HEK293 (cell line): Measurements from ENCODE around the gene LAYN.

Experiments
- GLI2 ChIP-seq: fragments of 450-650 bp; formaldehyde crosslinking; IDR thresholded peaks from 2 replicates; pipeline ENCODE4; 2017; ENCODE audit warnings: missing biosample characterization, missing genetic modification characterization, low read depth, borderline replicate concordance
- GLI4 ChIP-seq: fragments of 450-650 bp; formaldehyde crosslinking; IDR thresholded peaks from 2 replicates; pipeline ENCODE4 v1.5.1; 2016; ENCODE audit warnings: missing biosample characterization, missing genetic modification characterization
- HOXC10 ChIP-seq: sonication (generic); formaldehyde crosslinking; IDR thresholded peaks from 2 replicates; pipeline ENCODE4 v1.8.1; 2023; ENCODE audit warnings: mild to moderate bottlenecking, missing genetic modification reagents
- KLF16 ChIP-seq: fragments of 450-650 bp; formaldehyde crosslinking; IDR thresholded peaks from 2 replicates; pipeline ENCODE4 v1.5.1; 2017; ENCODE audit warnings: missing biosample characterization, missing genetic modification characterization
- OVOL3 ChIP-seq: fragments of 450-650 bp; formaldehyde crosslinking; IDR thresholded peaks from 2 replicates; pipeline ENCODE4 v1.5.1; 2016; ENCODE audit warnings: missing biosample characterization, missing genetic modification characterization
- RBAK ChIP-seq: fragments of 450-650 bp; formaldehyde crosslinking; IDR thresholded peaks from 2 replicates; pipeline ENCODE4 v1.5.1; 2016; ENCODE audit warnings: missing biosample characterization, missing genetic modification characterization
- ZBTB20 ChIP-seq: fragments of 450-650 bp; formaldehyde crosslinking; IDR thresholded peaks from 2 replicates; pipeline ENCODE4 v1.5.1; 2016; ENCODE audit warnings: missing biosample characterization, missing genetic modification characterization
- ZBTB8A ChIP-seq: fragments of 450-650 bp; formaldehyde crosslinking; IDR thresholded peaks from 2 replicates; pipeline ENCODE4 v1.5.1; 2016; ENCODE audit warnings: missing biosample characterization, missing genetic modification characterization
- ZNF157 ChIP-seq: fragments of 450-650 bp; formaldehyde crosslinking; IDR thresholded peaks from 2 replicates; pipeline ENCODE4 v1.5.1; 2016; ENCODE audit warnings: missing biosample characterization, missing genetic modification characterization
- ZNF202 ChIP-seq: fragments of 450-650 bp; formaldehyde crosslinking; IDR thresholded peaks from 2 replicates; pipeline ENCODE4 v1.5.1; 2016; ENCODE audit warnings: missing biosample characterization, missing genetic modification characterization, borderline replicate concordance
- ZNF24 ChIP-seq: fragments of 450-650 bp; formaldehyde crosslinking; IDR thresholded peaks from 2 replicates; pipeline ENCODE4 v1.5.1; 2016; ENCODE audit warnings: missing biosample characterization, missing genetic modification characterization
- ZNF26 ChIP-seq: fragments of 450-650 bp; formaldehyde crosslinking; IDR thresholded peaks from 2 replicates; pipeline ENCODE4 v1.5.1; 2016; ENCODE audit warnings: missing biosample characterization, missing genetic modification characterization
- ZNF274 ChIP-seq, 2 experiments: fragments of 200-500 bp in 1 of 2; fragments of 450-650 bp in 1 of 2; sonication (Bioruptor generic) in 1 of 2; formaldehyde crosslinking in 1 of 2; IDR thresholded peaks; 2 replicates each; pipeline versions ENCODE4 v1.5.1 to v1.6.1; 2014 to 2016; ENCODE audit warnings: borderline replicate concordance in 1 of 2, inconsistent platforms in 1 of 2, low read length in 1 of 2, missing biosample characterization in 1 of 2, missing genetic modification characterization in 1 of 2
- ZNF280D ChIP-seq: fragments of 450-650 bp; formaldehyde crosslinking; IDR thresholded peaks from 2 replicates; pipeline ENCODE4 v1.5.1; 2016; ENCODE audit warnings: missing biosample characterization, missing genetic modification characterization
- ZNF366 ChIP-seq: fragments of 450-650 bp; formaldehyde crosslinking; conservative IDR thresholded peaks from 2 replicates; pipeline ENCODE4 v1.5.1; 2016; ENCODE audit warnings: missing biosample characterization, missing genetic modification characterization
- ZNF426 ChIP-seq: fragments of 450-650 bp; formaldehyde crosslinking; IDR thresholded peaks from 2 replicates; pipeline ENCODE4 v1.5.1; 2017; ENCODE audit warnings: missing biosample characterization, missing genetic modification characterization, mild to moderate bottlenecking, inconsistent platforms, moderate library complexity
- ZNF48 ChIP-seq: fragments of 450-650 bp; formaldehyde crosslinking; IDR thresholded peaks from 2 replicates; pipeline ENCODE4 v1.5.1; 2016; ENCODE audit warnings: missing biosample characterization, missing genetic modification characterization
- ZNF529 ChIP-seq: fragments of 450-650 bp; formaldehyde crosslinking; IDR thresholded peaks from 2 replicates; pipeline ENCODE4 v1.5.1; 2017; ENCODE audit warnings: missing genetic modification characterization, missing biosample characterization; ENCODE audit not compliant: insufficient replicate concordance
- ZNF544 ChIP-seq: fragments of 450-650 bp; formaldehyde crosslinking; IDR thresholded peaks from 2 replicates; pipeline ENCODE4 v1.5.0; 2017; ENCODE audit warnings: missing biosample characterization, missing genetic modification characterization
- ZNF585B ChIP-seq: fragments of 450-650 bp; formaldehyde crosslinking; IDR thresholded peaks from 2 replicates; pipeline ENCODE4 v1.5.1; 2016; ENCODE audit warnings: missing biosample characterization, missing genetic modification characterization
- ZNF626 ChIP-seq: fragments of 450-650 bp; sonication (Bioruptor Pico); formaldehyde crosslinking; IDR thresholded peaks from 2 replicates; pipeline ENCODE4 v1.5.1; 2018; ENCODE audit warnings: missing biosample characterization, missing genetic modification characterization, inconsistent platforms
- ZNF639 ChIP-seq: fragments of 450-650 bp; formaldehyde crosslinking; IDR thresholded peaks from 2 replicates; pipeline ENCODE4 v1.5.1; 2016; ENCODE audit warnings: missing biosample characterization, missing genetic modification characterization
- ZNF704 ChIP-seq: fragments of 450-650 bp; formaldehyde crosslinking; IDR thresholded peaks from 2 replicates; pipeline ENCODE4 v1.5.1; 2016; ENCODE audit warnings: missing biosample characterization, missing genetic modification characterization
- ZNF707 ChIP-seq: fragments of 450-650 bp; formaldehyde crosslinking; IDR thresholded peaks from 2 replicates; pipeline ENCODE4 v1.5.1; 2016; ENCODE audit warnings: missing biosample characterization, missing genetic modification characterization
- ZNF777 ChIP-seq: fragments of 450-650 bp; formaldehyde crosslinking; IDR thresholded peaks from 2 replicates; pipeline ENCODE4 v1.5.1; 2017; ENCODE audit warnings: missing biosample characterization, missing genetic modification characterization, borderline replicate concordance
- ZNF785 ChIP-seq: fragments of 450-650 bp; formaldehyde crosslinking; IDR thresholded peaks from 2 replicates; pipeline ENCODE4 v1.5.1; 2016; ENCODE audit warnings: missing biosample characterization, missing genetic modification characterization
- ZNF837 ChIP-seq: fragments of 450-650 bp; formaldehyde crosslinking; IDR thresholded peaks from 2 replicates; pipeline ENCODE4 v1.5.1; 2016; ENCODE audit warnings: missing biosample characterization, missing genetic modification characterization
- TF ChIP-seq, protein P1 (sequence below): fragments of 450-650 bp; formaldehyde crosslinking; IDR thresholded peaks from 2 replicates; pipeline ENCODE4 v1.5.1; 2016; ENCODE audit warnings: missing biosample characterization, missing genetic modification characterization
- TF ChIP-seq, protein P2 (sequence below): fragments of 450-650 bp; formaldehyde crosslinking; IDR thresholded peaks from 2 replicates; pipeline ENCODE4 v1.5.1; 2016; ENCODE audit warnings: missing biosample characterization, missing genetic modification characterization

Gene LAYN

DNA sequence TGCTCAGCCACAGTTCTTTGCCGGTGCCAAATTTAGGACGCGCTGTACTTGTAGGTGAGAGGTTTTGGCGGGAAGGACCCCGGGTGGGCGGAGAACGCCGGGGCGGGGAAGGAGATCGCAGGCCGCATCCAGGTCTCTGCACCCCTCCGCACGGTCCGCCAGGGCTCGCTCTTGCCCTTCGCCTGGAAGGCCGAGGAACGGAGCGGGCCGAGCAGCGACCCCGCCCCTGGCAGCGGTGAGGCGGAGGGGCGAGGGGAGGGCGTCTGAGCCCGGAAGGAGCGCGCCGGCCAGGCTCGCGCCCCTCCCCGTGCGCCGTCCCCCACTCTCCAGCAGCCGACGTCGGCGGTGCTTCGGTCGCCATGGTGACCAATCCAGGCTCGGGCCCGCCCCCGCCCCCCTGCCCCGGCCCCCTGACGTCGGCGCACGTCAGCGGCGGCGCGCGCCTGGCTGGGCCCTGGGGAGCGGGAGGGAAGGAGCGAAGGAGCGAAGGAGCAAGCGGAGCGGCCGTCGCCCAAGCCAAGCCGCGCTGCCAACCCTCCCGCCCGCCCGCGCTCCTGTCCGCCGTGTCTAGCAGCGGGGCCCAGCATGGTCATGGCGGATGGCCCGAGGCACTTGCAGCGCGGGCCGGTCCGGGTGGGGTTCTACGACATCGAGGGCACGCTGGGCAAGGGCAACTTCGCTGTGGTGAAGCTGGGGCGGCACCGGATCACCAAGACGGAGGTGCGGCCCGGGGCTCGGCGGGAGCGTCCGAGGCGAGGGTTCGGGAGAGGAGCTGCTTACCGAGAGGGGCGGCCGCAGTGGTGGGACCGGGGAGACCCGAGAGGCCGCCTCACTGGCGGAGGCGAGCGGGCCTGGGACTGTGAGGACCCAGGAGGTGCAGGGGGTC lies 61.7 kb downstream of the LAYN start, which contains the start of gene SIK2 (continued):
- no peak for TF ChIP-seq ZNF26
- TF ChIP-seq ZNF24 (tag by site-specific recombination) = no peak
- no peak for TF ChIP-seq HOXC10
- TF ChIP-seq ZNF626 = no peak
- no peak for TF ChIP-seq ZNF704 (tag by site-specific recombination)
- TF ChIP-seq ZNF785 (tag by site-specific recombination) = no peak
- TF ChIP-seq KLF16 (tag by site-specific recombination) = peak; percentile 78; the same call in 1 of the 2 replicates
- TF ChIP-seq ZNF202 (tag by site-specific recombination) = no peak
- TF ChIP-seq ZNF274 (IDR thresholded peaks at IDR 0.05; ENCODE audit: low read length) = no peak
- TF ChIP-seq ZNF274 (tag by site-specific recombination; IDR thresholded peaks at IDR 0.05; ENCODE audit: borderline replicate concordance) = no peak
- no peak for TF ChIP-seq ZNF639
- TF ChIP-seq ZNF837 (tag by site-specific recombination) = no peak
- TF ChIP-seq ZBTB8A = peak; percentile 89
- peak; percentile 95 for TF ChIP-seq ZBTB20 (tag by site-specific recombination)
- TF ChIP-seq ZNF426 (tag by site-specific recombination) = no peak
- TF ChIP-seq ZNF366 (tag by site-specific recombination) = no peak
- TF ChIP-seq OVOL3 = no peak
- peak; percentile 47; the same call in 1 of the 2 replicates for TF ChIP-seq ZNF777 (tag by site-specific recombination)
- no peak for TF ChIP-seq ZNF48
- no peak for TF ChIP-seq ZNF529 (tag by site-specific recombination)
- TF ChIP-seq, protein P1, sequence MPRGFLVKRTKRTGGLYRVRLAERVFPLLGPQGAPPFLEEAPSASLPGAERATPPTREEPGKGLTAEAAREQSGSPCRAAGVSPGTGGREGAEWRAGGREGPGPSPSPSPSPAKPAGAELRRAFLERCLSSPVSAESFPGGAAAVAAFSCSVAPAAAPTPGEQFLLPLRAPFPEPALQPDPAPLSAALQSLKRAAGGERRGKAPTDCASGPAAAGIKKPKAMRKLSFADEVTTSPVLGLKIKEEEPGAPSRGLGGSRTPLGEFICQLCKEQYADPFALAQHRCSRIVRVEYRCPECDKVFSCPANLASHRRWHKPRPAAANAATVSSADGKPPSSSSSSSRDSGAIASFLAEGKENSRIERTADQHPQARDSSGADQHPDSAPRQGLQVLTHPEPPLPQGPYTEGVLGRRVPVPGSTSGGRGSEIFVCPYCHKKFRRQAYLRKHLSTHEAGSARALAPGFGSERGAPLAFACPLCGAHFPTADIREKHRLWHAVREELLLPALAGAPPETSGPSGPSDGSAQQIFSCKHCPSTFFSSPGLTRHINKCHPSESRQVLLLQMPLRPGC = peak; percentile 24; the same call in 1 of the 2 replicates
- no peak for TF ChIP-seq ZNF280D (tag by site-specific recombination)
- TF ChIP-seq, protein P2, sequence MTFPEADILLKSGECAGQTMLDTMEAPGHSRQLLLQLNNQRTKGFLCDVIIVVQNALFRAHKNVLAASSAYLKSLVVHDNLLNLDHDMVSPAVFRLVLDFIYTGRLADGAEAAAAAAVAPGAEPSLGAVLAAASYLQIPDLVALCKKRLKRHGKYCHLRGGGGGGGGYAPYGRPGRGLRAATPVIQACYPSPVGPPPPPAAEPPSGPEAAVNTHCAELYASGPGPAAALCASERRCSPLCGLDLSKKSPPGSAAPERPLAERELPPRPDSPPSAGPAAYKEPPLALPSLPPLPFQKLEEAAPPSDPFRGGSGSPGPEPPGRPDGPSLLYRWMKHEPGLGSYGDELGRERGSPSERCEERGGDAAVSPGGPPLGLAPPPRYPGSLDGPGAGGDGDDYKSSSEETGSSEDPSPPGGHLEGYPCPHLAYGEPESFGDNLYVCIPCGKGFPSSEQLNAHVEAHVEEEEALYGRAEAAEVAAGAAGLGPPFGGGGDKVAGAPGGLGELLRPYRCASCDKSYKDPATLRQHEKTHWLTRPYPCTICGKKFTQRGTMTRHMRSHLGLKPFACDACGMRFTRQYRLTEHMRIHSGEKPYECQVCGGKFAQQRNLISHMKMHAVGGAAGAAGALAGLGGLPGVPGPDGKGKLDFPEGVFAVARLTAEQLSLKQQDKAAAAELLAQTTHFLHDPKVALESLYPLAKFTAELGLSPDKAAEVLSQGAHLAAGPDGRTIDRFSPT = peak; percentile 57
- TF ChIP-seq GLI4 = no peak
- TF ChIP-seq RBAK = no peak
- no peak for TF ChIP-seq ZNF544 (tag by site-specific recombination)
- no peak for TF ChIP-seq ZNF707 (tag by site-specific recombination)
- TF ChIP-seq GLI2 = no peak
- no peak for TF ChIP-seq ZNF157 (tag by site-specific recombination)
- TF ChIP-seq ZNF585B (tag by site-specific recombination) = no peak
